HepG2 (cell line): ENCODE data around the gene CEP104. TPM values are rescaled to one million over a fixed set of nuclear protein-coding genes. Genes with fewer than 3 reads are reported as not detected.

Experiments used
- ATAC-seq: fragments of 200-7000 bp; cut with Tn5 transposase; 3 replicates; pipeline ENCODE4 v1.9.1; 2020; ENCODE audit warnings: mild to moderate bottlenecking, moderate library complexity
- BruUV-seq: library from RNA; stranded (reverse); fragments of 400-500 nt; replicated peaks from 2 replicates; lab custom pipeline; 2021; lab: Mats Ljungman, UMichigan
- CTCF ChIA-PET: fragments of 300-600 bp; formaldehyde crosslinking; extraction: SDS; loops from one replicate; lab custom pipeline; 2021; ENCODE audit warnings: low total read pairs, inconsistent platforms, low intra/inter-chr PET ratio; lab: Yijun Ruan, JAX
- POLR2A ChIA-PET: fragments of 350-600 bp; sonication (Branson Sonifier 250); formaldehyde crosslinking; loops from one replicate; lab custom pipeline; 2020; ENCODE audit warnings: antibody characterized with exemption, inconsistent platforms; lab: Yijun Ruan, JAX
- DNase-seq: peaks from one replicate; pipeline ENCODE4 v3.0.0-alpha.2; 2015; ENCODE audit warnings: low spot score
- FAIRE-seq: peaks from 3 replicates; lab custom pipeline; 2011; peaks lifted over from hg19 to GRCh38; lab: Jason Lieb, UNC
- H2AFZ ChIP-seq: one replicate; pipeline ENCODE4 v1.6.1; 2011; ENCODE audit warnings: low read length, inconsistent platforms
- H3K27ac ChIP-seq: fragments of 300-600 bp; 3 replicates; pipeline ENCODE4 v1.8.0; 2011; ENCODE audit warnings: mixed run types, mild to moderate bottlenecking, mixed read lengths, low read length, inconsistent platforms; ENCODE audit not compliant: insufficient read depth; ENCODE audit errors: extremely low read length
- H3K27me3 ChIP-seq, 2 experiments: fragments of 200-600 bp in 1 of 2; 2 replicates in 1 of 2; 3 replicates in 1 of 2; pipeline versions ENCODE4 v1.6.0 to v1.8.0; 2011; ENCODE audit warnings: low read length in 2 of 2, mild to moderate bottlenecking in 2 of 2, moderate library complexity in 2 of 2, inconsistent platforms in 1 of 2; ENCODE audit not compliant: insufficient read depth in 2 of 2, control insufficient read depth in 1 of 2
- H3K36me3 ChIP-seq, 2 experiments: fragments of 200-600 bp in 1 of 2; replicated peaks in 1 of 2; 2 replicates in 1 of 2; 3 replicates in 1 of 2; pipeline versions ENCODE4 v1.5.1 to v1.8.0; 2011; ENCODE audit warnings: low read length in 2 of 2, inconsistent platforms in 1 of 2; ENCODE audit not compliant: insufficient read depth in 2 of 2, control insufficient read depth in 1 of 2
- H3K4me1 ChIP-seq: 2 replicates; pipeline ENCODE4 v1.5.1; 2012; ENCODE audit warnings: low read length, inconsistent platforms; ENCODE audit not compliant: insufficient read depth
- H3K4me2 ChIP-seq: 2 replicates; pipeline ENCODE4 v1.6.0; 2011; ENCODE audit warnings: low read depth, low read length, inconsistent platforms
- H3K4me3 ChIP-seq, 3 experiments: fragments of 200-600 bp in 1 of 3; sonication (generic), shearing (Covaris generic) in 1 of 3; replicated peaks in 1 of 3; 2 replicates each; pipeline ENCODE4 v1.5.1; 2011 to 2016; ENCODE audit warnings: low read length in 3 of 3, inconsistent platforms in 2 of 3, low read depth in 2 of 3, mild to moderate bottlenecking in 2 of 3, control low read depth in 1 of 3, mixed read lengths in 1 of 3; ENCODE audit not compliant: insufficient read depth in 1 of 3
- H3K79me2 ChIP-seq: one replicate; pipeline ENCODE4 v1.6.1; 2011; ENCODE audit warnings: low read length, inconsistent platforms; ENCODE audit not compliant: insufficient read depth
- H3K9ac ChIP-seq: 2 replicates; pipeline ENCODE4 v1.6.0; 2011; ENCODE audit warnings: mild to moderate bottlenecking, low read depth, low read length, inconsistent platforms; ENCODE audit not compliant: insufficient read depth
- H3K9me3 ChIP-seq: 2 replicates; pipeline ENCODE4 v1.5.1; 2012; ENCODE audit warnings: mild to moderate bottlenecking, low read length
- H4K20me1 ChIP-seq: 2 replicates; pipeline ENCODE4 v1.6.0; 2011; ENCODE audit warnings: inconsistent platforms, mild to moderate bottlenecking, low read length, moderate library complexity; ENCODE audit not compliant: insufficient read depth
- GATAD2A ChIP-seq: IDR thresholded peaks from 2 replicates; pipeline ENCODE4 v1.6.1; 2016
- ISX ChIP-seq: sonication (generic); formaldehyde crosslinking; conservative IDR thresholded peaks from 2 replicates; pipeline ENCODE4 v1.5.0; 2020; ENCODE audit warnings: missing genetic modification reagents
- NFATC3 ChIP-seq: sonication (generic); formaldehyde crosslinking; IDR thresholded peaks from 2 replicates; pipeline ENCODE4 v1.5.1; 2020; ENCODE audit warnings: mild to moderate bottlenecking, missing genetic modification reagents
- RFX5 ChIP-seq: IDR thresholded peaks from 2 replicates; pipeline ENCODE4 v1.6.1; 2011; ENCODE audit warnings: low read depth, low read length, improper control_type of control experiment
- SP5 ChIP-seq: IDR thresholded peaks from 2 replicates; pipeline ENCODE4 v1.6.1; 2016; ENCODE audit warnings: low read depth, borderline replicate concordance
- ZFP62 ChIP-seq: sonication (generic); formaldehyde crosslinking; IDR thresholded peaks from 2 replicates; pipeline ENCODE4 v1.4.0; 2020; ENCODE audit warnings: missing genetic modification reagents
- ZNF17 ChIP-seq: sonication (generic); formaldehyde crosslinking; IDR thresholded peaks from 2 replicates; pipeline ENCODE4 v1.5.0; 2020; ENCODE audit warnings: mild to moderate bottlenecking, missing genetic modification reagents
- WGBS: methylation state at CpG from one replicate; pipeline ENCODE4 v1.1.6; 2017; ENCODE audit warnings: low lambda C conversion rate; 5-methylcytosine and 5-hydroxymethylcytosine counted together
- in situ Hi-C: cut with HindIII; loops from 2 replicates; pipeline ENCODE4 v1.10.0; 2017; ENCODE audit warnings: low pct_unique_long_range_greater_than_20kb; ENCODE audit not compliant: extremely low pct_ligation_motif_present
- intact Hi-C: fragments of 100-400 bp; cut with micrococcal nuclease; formaldehyde crosslinking; loops from one replicate; pipeline ENCODE4 v1.10.0; 2022; ENCODE audit not compliant: unreplicated experiment
- polyA plus RNA-seq, 8 experiments: library from polyadenylated mRNA; depleted of rRNA in 3 of 8; stranded (reverse) in 7 of 8; unstranded in 1 of 8; fragments of >200 nt; fragmentation: Illumina TruSeq in 4 of 8; extraction: Trizol in 4 of 8; gene quantifications; 2 replicates each; pipeline versions ENCODE4 v1.2.1 to v1.2.3, GENCODE V29; 2011 to 2016; ENCODE audit warnings: low read depth in 4 of 8, missing spikeins in 1 of 8, mixed read lengths in 1 of 8; ENCODE audit not compliant: insufficient read depth in 1 of 8
- total RNA-seq, 5 experiments: library from RNA; depleted of rRNA; stranded (reverse); fragments of >200 nt; fragmentation: Illumina TruSeq; extraction: Trizol; gene quantifications; 2 replicates each; pipeline ENCODE4 v1.2.3, GENCODE V29; 2016; ENCODE audit warnings: low read depth in 1 of 5
- TF ChIP-seq, protein P1 (sequence below): sonication (generic); formaldehyde crosslinking; IDR thresholded peaks from 2 replicates; pipeline ENCODE4; 2020; ENCODE audit warnings: missing genetic modification reagents, mild to moderate bottlenecking, borderline replicate concordance
- TF ChIP-seq, protein P2 (sequence below): sonication (generic); formaldehyde crosslinking; IDR thresholded peaks from 2 replicates; pipeline ENCODE4 v1.4.0; 2020; ENCODE audit warnings: missing genetic modification reagents

Gene CEP104
- total and polyA plus RNA-seq, 2 of the 13 experiments (the other 11 are each of a cell fraction or from before 2014, with no cell fraction given) = 20.4 to 30.1 TPM

DNA sequence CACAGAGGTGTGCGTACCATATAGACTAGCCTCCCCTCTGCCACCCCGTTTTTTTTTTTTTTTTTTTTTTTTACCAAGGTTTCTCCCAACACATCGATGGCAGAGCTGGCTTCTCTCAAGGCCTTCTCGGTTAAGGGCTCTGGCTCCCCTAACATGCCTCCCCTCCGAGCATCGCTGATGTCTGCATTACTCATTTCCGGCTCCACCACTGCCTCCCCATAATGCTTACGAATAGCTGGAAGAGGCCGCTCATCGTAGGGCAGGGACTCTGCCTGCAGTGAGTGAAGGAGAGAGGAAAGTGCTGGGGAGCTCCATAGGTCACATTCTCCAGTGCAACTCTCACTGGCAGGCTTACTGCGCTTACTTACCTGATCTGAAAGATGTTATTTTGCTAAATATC is 20.6 kb downstream of the CEP104 start:
- Histone ChIP-seq H3K36me3 (peaks cover 11 to 57% of the 10 kb centered on the region in 2 experiments), H4K20me1 (no peaks in the 10 kb centered on the region), H3K9me3 (peaks cover 10% of the 10 kb centered on the region), H3K9ac (no peak overlapping the region), H2AFZ (no peak overlapping the region), H3K4me3 (no peak overlapping the region), H3K27ac (no peak overlapping the region), H3K4me1 (no peaks in the 10 kb centered on the region), H3K4me2 (no peak overlapping the region), H3K79me2 (no peaks in the 10 kb centered on the region), H3K27me3 (no peaks in the 10 kb centered on the region)
- 98% methylated on average over 11 of the region's 11 CpGs for WGBS
- BruUV-seq = no TSS peak
- POLR2A ChIA-PET = interaction anchor here (0.6 kb wide), 1 partner anchor 59 kb away, joined by 3 read pairs; no protein-coding TSS in a partner anchor
- in situ Hi-C loops = no loop called here
- CTCF ChIA-PET = no interaction called here
- FAIRE-seq (no peak), DNase-seq (no peak), ATAC-seq (no peak)
- intact Hi-C loops = no loop called here
- no peak for TF ChIP-seq ZFP62
- no peak for TF ChIP-seq SP5 (CRISPR knock-in tag)
- TF ChIP-seq NFATC3 (CRISPR knock-in tag) = no peak
- no peak for TF ChIP-seq RFX5
- TF ChIP-seq, protein P1, sequence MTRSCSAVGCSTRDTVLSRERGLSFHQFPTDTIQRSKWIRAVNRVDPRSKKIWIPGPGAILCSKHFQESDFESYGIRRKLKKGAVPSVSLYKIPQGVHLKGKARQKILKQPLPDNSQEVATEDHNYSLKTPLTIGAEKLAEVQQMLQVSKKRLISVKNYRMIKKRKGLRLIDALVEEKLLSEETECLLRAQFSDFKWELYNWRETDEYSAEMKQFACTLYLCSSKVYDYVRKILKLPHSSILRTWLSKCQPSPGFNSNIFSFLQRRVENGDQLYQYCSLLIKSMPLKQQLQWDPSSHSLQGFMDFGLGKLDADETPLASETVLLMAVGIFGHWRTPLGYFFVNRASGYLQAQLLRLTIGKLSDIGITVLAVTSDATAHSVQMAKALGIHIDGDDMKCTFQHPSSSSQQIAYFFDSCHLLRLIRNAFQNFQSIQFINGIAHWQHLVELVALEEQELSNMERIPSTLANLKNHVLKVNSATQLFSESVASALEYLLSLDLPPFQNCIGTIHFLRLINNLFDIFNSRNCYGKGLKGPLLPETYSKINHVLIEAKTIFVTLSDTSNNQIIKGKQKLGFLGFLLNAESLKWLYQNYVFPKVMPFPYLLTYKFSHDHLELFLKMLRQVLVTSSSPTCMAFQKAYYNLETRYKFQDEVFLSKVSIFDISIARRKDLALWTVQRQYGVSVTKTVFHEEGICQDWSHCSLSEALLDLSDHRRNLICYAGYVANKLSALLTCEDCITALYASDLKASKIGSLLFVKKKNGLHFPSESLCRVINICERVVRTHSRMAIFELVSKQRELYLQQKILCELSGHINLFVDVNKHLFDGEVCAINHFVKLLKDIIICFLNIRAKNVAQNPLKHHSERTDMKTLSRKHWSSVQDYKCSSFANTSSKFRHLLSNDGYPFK = no peak
- TF ChIP-seq, protein P2, sequence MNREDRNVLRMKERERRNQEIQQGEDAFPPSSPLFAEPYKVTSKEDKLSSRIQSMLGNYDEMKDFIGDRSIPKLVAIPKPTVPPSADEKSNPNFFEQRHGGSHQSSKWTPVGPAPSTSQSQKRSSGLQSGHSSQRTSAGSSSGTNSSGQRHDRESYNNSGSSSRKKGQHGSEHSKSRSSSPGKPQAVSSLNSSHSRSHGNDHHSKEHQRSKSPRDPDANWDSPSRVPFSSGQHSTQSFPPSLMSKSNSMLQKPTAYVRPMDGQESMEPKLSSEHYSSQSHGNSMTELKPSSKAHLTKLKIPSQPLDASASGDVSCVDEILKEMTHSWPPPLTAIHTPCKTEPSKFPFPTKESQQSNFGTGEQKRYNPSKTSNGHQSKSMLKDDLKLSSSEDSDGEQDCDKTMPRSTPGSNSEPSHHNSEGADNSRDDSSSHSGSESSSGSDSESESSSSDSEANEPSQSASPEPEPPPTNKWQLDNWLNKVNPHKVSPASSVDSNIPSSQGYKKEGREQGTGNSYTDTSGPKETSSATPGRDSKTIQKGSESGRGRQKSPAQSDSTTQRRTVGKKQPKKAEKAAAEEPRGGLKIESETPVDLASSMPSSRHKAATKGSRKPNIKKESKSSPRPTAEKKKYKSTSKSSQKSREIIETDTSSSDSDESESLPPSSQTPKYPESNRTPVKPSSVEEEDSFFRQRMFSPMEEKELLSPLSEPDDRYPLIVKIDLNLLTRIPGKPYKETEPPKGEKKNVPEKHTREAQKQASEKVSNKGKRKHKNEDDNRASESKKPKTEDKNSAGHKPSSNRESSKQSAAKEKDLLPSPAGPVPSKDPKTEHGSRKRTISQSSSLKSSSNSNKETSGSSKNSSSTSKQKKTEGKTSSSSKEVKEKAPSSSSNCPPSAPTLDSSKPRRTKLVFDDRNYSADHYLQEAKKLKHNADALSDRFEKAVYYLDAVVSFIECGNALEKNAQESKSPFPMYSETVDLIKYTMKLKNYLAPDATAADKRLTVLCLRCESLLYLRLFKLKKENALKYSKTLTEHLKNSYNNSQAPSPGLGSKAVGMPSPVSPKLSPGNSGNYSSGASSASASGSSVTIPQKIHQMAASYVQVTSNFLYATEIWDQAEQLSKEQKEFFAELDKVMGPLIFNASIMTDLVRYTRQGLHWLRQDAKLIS (CRISPR knock-in tag) = no peak
- no peak for TF ChIP-seq ISX (CRISPR knock-in tag)
- no peak for TF ChIP-seq GATAD2A (CRISPR knock-in tag)
- TF ChIP-seq ZNF17 = no peak
